Measurements from ENCODE around the gene APOA4. TPM values are rescaled to one million over a fixed set of nuclear protein-coding genes. Genes with fewer than 3 reads are reported as not detected.

Gene APOA4
- total RNA-seq, 1 experiment from 2014 or later, result not detected

GRCh38 chr11:116829525-116830183 lies 6.5 kb upstream of the APOA4 start, which contains the start of gene APOC3 (continued):
- TF ChIP-seq POLR2AphosphoS5 (IDR thresholded peaks at IDR 0.05; ENCODE audit: low read depth, low read length), result no peak

- intact Hi-C loops (cut with micrococcal nuclease; ENCODE audit: unreplicated experiment), result no loop called here
- ChIA-PET CTCF (interaction anchor here (0.6 to 0.7 kb wide), 2 partner anchors 10 to 351 kb away, joined by 3 read pairs; no protein-coding TSS in a partner anchor), POLR2A (no interaction called here)
- ATAC-seq, result no peak
- Histone ChIP-seq H3K4me1 (ENCODE audit: control insufficient read depth, insufficient read depth, low read length) (no peaks in the 10 kb centered on the region), H3K4me3 (ENCODE audit: low read depth in 2 of 2, low read length in 2 of 2) (no peak overlapping the region), H3K9me3 (ENCODE audit: control insufficient read depth, insufficient read depth, low read depth, low read length) (no peaks in the 10 kb centered on the region), H3K27ac (ENCODE audit: low read length) (no peak overlapping the region), H3K27me3 (ENCODE audit: control insufficient read depth, insufficient read depth, low read length) (no peaks in the 10 kb centered on the region), H3K36me3 (ENCODE audit: control insufficient read depth, insufficient read depth, low read length) (no peaks in the 10 kb centered on the region)
- TF ChIP-seq REST (IDR thresholded peaks at IDR 0.05; ENCODE audit: insufficient read depth in 1 of 2, low read depth in 2 of 2, low read length in 1 of 2) (no peak), CTCF (IDR thresholded peaks at IDR 0.05) (no peak), POLR2AphosphoS5 (IDR thresholded peaks at IDR 0.05; ENCODE audit: low read depth, low read length) (no peak), TCF7L2 (IDR thresholded peaks at IDR 0.05; ENCODE audit: low read depth, low read length) (no peak), SIN3A (IDR thresholded peaks at IDR 0.05; ENCODE audit: borderline replicate concordance, insufficient read depth, low read depth, low read length) (no peak)
- DNase-seq (ENCODE audit: low read depth, low spot score), result no peak
- in situ Hi-C loops (cut with HindIII; ENCODE audit: low pct_unique_long_range_greater_than_20kb, low sequenced_read_pairs), result no loop called here
- BruUV-seq (replicated peaks), result no TSS peak
Observed at GRCh38 chr11:116828632-116829524, 5.8 kb upstream of the APOA4 start.

GRCh38 chr11:116827461-116827860 lies 4.4 kb upstream of the APOA4 start:
- in situ Hi-C loops (cut with HindIII; ENCODE audit: low pct_unique_long_range_greater_than_20kb, low sequenced_read_pairs) (no loop called here), intact Hi-C loops (cut with micrococcal nuclease; ENCODE audit: unreplicated experiment) (no loop called here)
- DNase-seq (ENCODE audit: low read depth, low spot score) (no peak), ATAC-seq (no peak)
- no peaks in the 10 kb centered on the region for H3K36me3 ChIP-seq (ENCODE audit: control insufficient read depth, insufficient read depth, low read length)
- ChIA-PET CTCF (no interaction called here), POLR2A (no interaction called here)
- H3K4me3 ChIP-seq (ENCODE audit: low read depth in 2 of 2, low read length in 2 of 2), result no peak overlapping the region
- no peaks in the 10 kb centered on the region for H3K27me3 ChIP-seq (ENCODE audit: control insufficient read depth, insufficient read depth, low read length)
- H3K9me3 ChIP-seq (ENCODE audit: control insufficient read depth, insufficient read depth, low read depth, low read length), result no peaks in the 10 kb centered on the region
- H3K27ac ChIP-seq (ENCODE audit: low read length), result no peak overlapping the region
- BruUV-seq (replicated peaks), result no TSS peak
- no peaks in the 10 kb centered on the region for H3K4me1 ChIP-seq (ENCODE audit: control insufficient read depth, insufficient read depth, low read length)
- TF ChIP-seq TCF7L2 (IDR thresholded peaks at IDR 0.05; ENCODE audit: low read depth, low read length) (no peak), REST (IDR thresholded peaks at IDR 0.05; ENCODE audit: insufficient read depth in 1 of 2, low read depth in 2 of 2, low read length in 1 of 2) (no peak), POLR2AphosphoS5 (IDR thresholded peaks at IDR 0.05; ENCODE audit: low read depth, low read length) (no peak), CTCF (IDR thresholded peaks at IDR 0.05) (no peak), SIN3A (IDR thresholded peaks at IDR 0.05; ENCODE audit: borderline replicate concordance, insufficient read depth, low read depth, low read length) (no peak)

Data from Panc1 (cell line).